ENCODE measurements around the gene PLXDC1. TPM values are rescaled to one million over a fixed set of nuclear protein-coding genes. Genes with fewer than 3 reads are reported as not detected.
"Not testable (repeated sequence)": the region's sequence is repeated elsewhere in the genome, so short reads cannot be mapped to it uniquely, and the experiment has no call there.

The PLXDC1 gene
- total RNA-seq, 1 donor from 2014 or later = 19.5 TPM

GRCh38 chr17:39170558-39170957 lies 19.1 kb upstream of the PLXDC1 start:
- no peak overlapping the region for H3K27ac ChIP-seq
- no peaks in the 10 kb centered on the region for H3K9me3 ChIP-seq
- peaks cover 5% of the 10 kb centered on the region for H3K36me3 ChIP-seq
- H3K4me3 ChIP-seq = no peak overlapping the region
- ATAC-seq (no peak), DNase-seq (no peak)
- intact Hi-C loops (cut with DNase I) = no loop called here
- TF ChIP-seq, protein P1, sequence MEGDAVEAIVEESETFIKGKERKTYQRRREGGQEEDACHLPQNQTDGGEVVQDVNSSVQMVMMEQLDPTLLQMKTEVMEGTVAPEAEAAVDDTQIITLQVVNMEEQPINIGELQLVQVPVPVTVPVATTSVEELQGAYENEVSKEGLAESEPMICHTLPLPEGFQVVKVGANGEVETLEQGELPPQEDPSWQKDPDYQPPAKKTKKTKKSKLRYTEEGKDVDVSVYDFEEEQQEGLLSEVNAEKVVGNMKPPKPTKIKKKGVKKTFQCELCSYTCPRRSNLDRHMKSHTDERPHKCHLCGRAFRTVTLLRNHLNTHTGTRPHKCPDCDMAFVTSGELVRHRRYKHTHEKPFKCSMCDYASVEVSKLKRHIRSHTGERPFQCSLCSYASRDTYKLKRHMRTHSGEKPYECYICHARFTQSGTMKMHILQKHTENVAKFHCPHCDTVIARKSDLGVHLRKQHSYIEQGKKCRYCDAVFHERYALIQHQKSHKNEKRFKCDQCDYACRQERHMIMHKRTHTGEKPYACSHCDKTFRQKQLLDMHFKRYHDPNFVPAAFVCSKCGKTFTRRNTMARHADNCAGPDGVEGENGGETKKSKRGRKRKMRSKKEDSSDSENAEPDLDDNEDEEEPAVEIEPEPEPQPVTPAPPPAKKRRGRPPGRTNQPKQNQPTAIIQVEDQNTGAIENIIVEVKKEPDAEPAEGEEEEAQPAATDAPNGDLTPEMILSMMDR (IDR thresholded peaks at IDR 0.05) = no peak
- peaks cover 1% of the 10 kb centered on the region for H3K4me1 ChIP-seq
- peaks cover 4% of the 10 kb centered on the region for H3K27me3 ChIP-seq (ENCODE audit: low read depth)

- peaks cover 8% of the 10 kb centered on the region for H3K27me3 ChIP-seq (ENCODE audit: low read depth)
- H3K4me1 ChIP-seq = peaks cover 6% of the 10 kb centered on the region
- no peaks in the 10 kb centered on the region for H3K9me3 ChIP-seq
- no peak overlapping the region for H3K4me3 ChIP-seq
- H3K36me3 ChIP-seq = peaks cover under 1% of the 10 kb centered on the region
- intact Hi-C loops (cut with DNase I) = no loop called here
- H3K27ac ChIP-seq = no peak overlapping the region
- ATAC-seq = no peak
- DNase-seq = no peak
- TF ChIP-seq, protein P1 (IDR thresholded peaks at IDR 0.05) = no peak
Measured at GRCh38 chr17:39170109-39170508, 18.7 kb upstream of the PLXDC1 start.

DNA sequence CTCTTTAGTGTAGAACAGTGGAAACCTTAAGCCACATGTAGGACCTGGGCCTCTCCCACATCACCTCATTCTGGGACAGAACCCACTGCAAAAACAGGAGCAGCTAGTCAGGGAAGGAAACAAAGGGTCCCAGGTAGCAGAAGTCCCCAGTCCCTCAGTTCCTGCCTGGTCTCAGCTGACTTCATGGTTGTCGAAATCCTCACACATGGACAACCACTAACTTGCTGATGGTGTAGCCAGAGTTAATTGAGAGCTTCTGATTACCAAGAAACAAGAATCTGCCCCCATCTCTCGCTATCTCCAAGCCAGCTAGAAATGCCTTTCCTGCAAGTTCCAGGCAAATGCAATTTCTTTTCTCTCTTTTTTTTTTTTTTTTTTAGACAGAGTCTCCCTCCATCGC lies 18.1 kb upstream of the PLXDC1 start:
- intact Hi-C loops (cut with DNase I) = no loop called here
- Histone ChIP-seq H3K36me3 (no peaks in the 10 kb centered on the region), H3K4me3 (no peak overlapping the region), H3K27ac (no peak overlapping the region), H3K9me3 (no peaks in the 10 kb centered on the region), H3K27me3 (ENCODE audit: low read depth) (peaks cover 9% of the 10 kb centered on the region), H3K4me1 (peaks cover 9% of the 10 kb centered on the region)
- TF ChIP-seq, protein P1 (IDR thresholded peaks at IDR 0.05) = no peak
- DNase-seq = no peak
- ATAC-seq = no peak

GRCh38 chr17:39169101-39169500 lies 17.7 kb upstream of the PLXDC1 start:
- Histone ChIP-seq H3K9me3 (no peaks in the 10 kb centered on the region), H3K4me1 (peaks cover 13% of the 10 kb centered on the region), H3K27ac (no peak overlapping the region), H3K36me3 (no peaks in the 10 kb centered on the region), H3K27me3 (ENCODE audit: low read depth) (peaks cover 9% of the 10 kb centered on the region), H3K4me3 (no peak overlapping the region)
- intact Hi-C loops (cut with DNase I) = no loop called here
- ATAC-seq (no peak), DNase-seq (no peak)
- TF ChIP-seq, protein P1 (IDR thresholded peaks at IDR 0.05) = no peak

DNA sequence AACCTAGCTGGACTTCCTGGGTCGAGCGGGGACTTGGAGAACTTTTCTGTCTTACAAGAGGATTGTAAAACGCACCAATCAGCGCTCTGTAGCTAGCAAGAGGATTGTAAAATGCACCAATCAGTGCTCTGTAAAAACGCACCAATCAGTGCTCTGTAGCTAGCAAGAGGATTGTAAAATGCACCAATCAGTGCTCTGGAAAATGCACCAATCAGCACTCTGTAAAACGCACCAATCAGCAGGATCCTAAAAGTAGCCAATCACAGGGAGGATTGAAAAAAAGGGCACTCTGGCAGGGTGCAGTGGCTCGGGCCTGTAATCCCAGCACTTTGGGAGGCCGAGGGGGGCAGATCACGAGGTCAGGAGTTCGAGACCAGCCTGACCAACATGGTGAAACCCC lies 17.1 kb upstream of the PLXDC1 start:
- H3K36me3 ChIP-seq; H3K9me3 ChIP-seq; DNase-seq; H3K4me3 ChIP-seq; ATAC-seq; H3K27ac ChIP-seq; intact Hi-C loops (cut with DNase I); H3K27me3 ChIP-seq (ENCODE audit: low read depth): not testable (repeated sequence)
- H3K4me1 ChIP-seq = peaks cover 15% of the 10 kb centered on the region

DNA sequence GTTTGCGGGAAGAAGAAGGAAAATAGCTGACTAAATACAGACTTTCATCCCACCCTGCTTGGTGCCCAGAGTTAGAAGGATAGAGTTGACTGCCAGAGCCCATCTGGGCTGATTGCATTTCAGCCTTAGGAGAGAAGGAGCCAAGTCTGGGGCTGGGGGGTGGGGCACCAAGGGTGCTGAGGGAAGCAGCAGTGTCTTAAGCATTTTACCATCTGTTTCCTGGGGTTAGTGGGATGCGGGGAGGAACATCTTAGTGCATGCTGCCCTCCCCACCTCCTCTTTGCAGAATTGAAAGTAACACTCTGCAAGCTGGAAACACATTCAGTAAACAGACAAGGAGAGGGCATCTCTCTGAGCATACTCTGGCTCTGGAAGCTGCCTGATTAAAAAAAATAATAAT lies 16.0 kb upstream of the PLXDC1 start:
- intact Hi-C loops (cut with DNase I) = no loop called here
- no peak overlapping the region for H3K27ac ChIP-seq
- H3K36me3 ChIP-seq = no peaks in the 10 kb centered on the region
- TF ChIP-seq, protein P1 (IDR thresholded peaks at IDR 0.05) = no peak
- peaks cover 15% of the 10 kb centered on the region for H3K4me1 ChIP-seq
- peaks cover 9% of the 10 kb centered on the region for H3K27me3 ChIP-seq (ENCODE audit: low read depth)
- DNase-seq (no peak), ATAC-seq (no peak)
- no peak overlapping the region for H3K4me3 ChIP-seq
- no peaks in the 10 kb centered on the region for H3K9me3 ChIP-seq

Measured in lower lobe of right lung (tissue), 2 donors.